ENCODE data around the gene RPUSD1. TPM values are rescaled to one million over a fixed set of nuclear protein-coding genes. Genes with fewer than 3 reads are reported as not detected.
A peak's percentile ranks its signal among the peaks of the same experiment; 100 is the strongest.

RPUSD1 gene
- total RNA-seq, 1 donor from 2014 or later, result 49.4 TPM

GRCh38 chr16:734981-735881, 53.0 kb downstream of the RPUSD1 start:
- no peak overlapping the region for H3K27ac Mint-ChIP-seq
- peaks cover 17% of the 10 kb centered on the region for H3K4me1 Mint-ChIP-seq (ENCODE audit: low read depth)
- no peak for DNase-seq (ENCODE audit: low spot score)
- peak overlapping the region; percentile 37 for H3K4me3 Mint-ChIP-seq
- H3K9me3 Mint-ChIP-seq, result no peaks in the 10 kb centered on the region
- intact Hi-C loops (cut with micrococcal nuclease), result loop anchor here (5.0 kb wide), 1 partner anchor 38 kb away; no protein-coding TSS in a partner anchor
- H3K27me3 Mint-ChIP-seq (ENCODE audit: insufficient read depth), result no peaks in the 10 kb centered on the region
- peaks cover 17% of the 10 kb centered on the region for H3K36me3 Mint-ChIP-seq (ENCODE audit: low read depth)

Other genes starting within 250 kb of the RPUSD1 start
- not detected in 2 replicates for gene PRR35, start 228.0 kb downstream of the RPUSD1 start, total RNA-seq
- 1.0 and 1.2 TPM in 2 replicates for gene NHLRC4, start 221.4 kb downstream of the RPUSD1 start, total RNA-seq
- 50.1 and 52.6 TPM in 2 replicates for gene PIGQ, start 218.4 kb downstream of the RPUSD1 start, total RNA-seq
- 14.0 and 15.2 TPM in 2 replicates for gene RAB40C, start 198.3 kb downstream of the RPUSD1 start, total RNA-seq
- 0.34 and 0.44 TPM in 2 replicates for gene WFIKKN1, start 157.4 kb downstream of the RPUSD1 start, total RNA-seq
- 141 and 147 TPM in 2 replicates for gene METTL26, start 152.1 kb downstream of the RPUSD1 start, total RNA-seq
- 66.5 and 67.6 TPM in 2 replicates for gene MCRIP2, start 146.6 kb downstream of the RPUSD1 start, total RNA-seq
- 81.2 and 82.3 TPM in 2 replicates for gene WDR90, start 139.0 kb downstream of the RPUSD1 start, total RNA-seq
- 165 and 177 TPM in 2 replicates for gene RHOT2, start 120.2 kb downstream of the RPUSD1 start, total RNA-seq
- 0.71 and 1.1 TPM in 2 replicates for gene RHBDL1, start 112.7 kb downstream of the RPUSD1 start, total RNA-seq
- gene STUB1, start 108.0 kb downstream of the RPUSD1 start, total RNA-seq, result 94.0 and 95.4 TPM in 2 replicates
- gene JMJD8, start 104.0 kb downstream of the RPUSD1 start, total RNA-seq, result 63.4 and 71.4 TPM in 2 replicates
- 21.6 and 22.1 TPM in 2 replicates for gene WDR24, start 98.0 kb downstream of the RPUSD1 start, total RNA-seq
- gene FBXL16, start 82.6 kb downstream of the RPUSD1 start, total RNA-seq, result 6.3 and 7.6 TPM in 2 replicates
- 21.8 and 29.6 TPM in 2 replicates for gene METRN, start 73.3 kb downstream of the RPUSD1 start, total RNA-seq
- 41.3 and 41.6 TPM in 2 replicates for gene ANTKMT, start 67.2 kb downstream of the RPUSD1 start, total RNA-seq
- 5.8 and 7.8 TPM in 2 replicates for gene CCDC78, start 61.9 kb downstream of the RPUSD1 start, total RNA-seq
- gene HAGHL, start 61.3 kb downstream of the RPUSD1 start, total RNA-seq, result 15.8 and 19.1 TPM in 2 replicates
- gene CIAO3, start 47.4 kb downstream of the RPUSD1 start, total RNA-seq, result 41.0 and 43.1 TPM in 2 replicates
- gene MSLN, start 27.6 kb downstream of the RPUSD1 start, total RNA-seq, result not detected in 2 replicates
- 142 and 154 TPM in 2 replicates for gene CHTF18, start 239 bp upstream of the RPUSD1 start, total RNA-seq
- not detected in 2 replicates for gene GNG13, start 12.4 kb upstream of the RPUSD1 start, total RNA-seq
- gene LMF1, start 182.6 kb upstream of the RPUSD1 start, total RNA-seq, result 6.8 and 10.4 TPM in 2 replicates
- gene SOX8, start 193.4 kb upstream of the RPUSD1 start, total RNA-seq, result 0.47 and 0.61 TPM in 2 replicates

Measured in activated T-helper 1 cell treated with anti-CD3 and anti-CD28 coated beads, Interleukin-12 subunit alpha, Interleukin-12 subunit beta, Interleukin-2, Interleukin-4 antibody, amounts not matched to agents 30 ng/mL and 10 ng/mL and 1 ng/mL, durations not matched to agents 14 hours and 24 hours and 36 hours (primary cell).